GM18526 (cell line): ENCODE results near the gene NHS.

Experiments
- POLR2A ChIP-seq: IDR thresholded peaks from 3 replicates; pipeline ENCODE4 v1.6.1; 2011; ENCODE audit not compliant: insufficient read length; ENCODE audit errors: extremely low read depth

NHS gene

GRCh38 chrX:17737986-17738713, 363.1 kb downstream of the NHS start:
- no peak for TF ChIP-seq POLR2A

GRCh38 chrX:17738737-17739535, 363.9 kb downstream of the NHS start:
- TF ChIP-seq POLR2A: no peak

- no peak for TF ChIP-seq POLR2A
Measured at GRCh38 chrX:17740137-17741122, 365.4 kb downstream of the NHS start.

GRCh38 chrX:17741123-17741511, 366.1 kb downstream of the NHS start:
- no peak for TF ChIP-seq POLR2A

GRCh38 chrX:17743913-17744312, 368.9 kb downstream of the NHS start:
- TF ChIP-seq POLR2A: no peak

- no peak for TF ChIP-seq POLR2A
Measured at GRCh38 chrX:17744896-17745523, 370.0 kb downstream of the NHS start.

- no peak for TF ChIP-seq POLR2A
Measured at GRCh38 chrX:17747692-17748091, 372.7 kb downstream of the NHS start.

- TF ChIP-seq POLR2A: no peak
Measured at GRCh38 chrX:17748684-17749083, 373.7 kb downstream of the NHS start.

- TF ChIP-seq POLR2A: no peak
Measured at GRCh38 chrX:17750436-17750835, 375.4 kb downstream of the NHS start.

- TF ChIP-seq POLR2A: no peak
Measured at GRCh38 chrX:17758382-17758781, 383.4 kb downstream of the NHS start.

- no peak for TF ChIP-seq POLR2A
Measured at GRCh38 chrX:17759990-17760389, 385.0 kb downstream of the NHS start.

GRCh38 chrX:17767734-17768133, 392.7 kb downstream of the NHS start:
- no peak for TF ChIP-seq POLR2A

GRCh38 chrX:17768997-17769396, 394.0 kb downstream of the NHS start:
- no peak for TF ChIP-seq POLR2A

- TF ChIP-seq POLR2A: no peak
Measured at GRCh38 chrX:17769701-17770269, 394.8 kb downstream of the NHS start.

- TF ChIP-seq POLR2A: no peak
Measured at GRCh38 chrX:17773221-17773876, 398.3 kb downstream of the NHS start.

GRCh38 chrX:17774053-17774452, 399.1 kb downstream of the NHS start:
- TF ChIP-seq POLR2A: no peak
